K562 (cell line): Measurements from ENCODE around the gene SOCS6.

Source experiments
- CTCF ChIP-seq, 3 experiments: IDR thresholded peaks in 2 of 3; conservative IDR thresholded peaks in 1 of 3; 2 replicates each; pipeline ENCODE4 v1.5.1; 2011 to 2012; ENCODE audit warnings: low read length in 3 of 3, mild to moderate bottlenecking in 3 of 3, control low read depth in 2 of 3, improper control_type of control experiment in 1 of 3, inconsistent platforms in 1 of 3, low read depth in 1 of 3, mixed read lengths in 1 of 3, moderate library complexity in 1 of 3; ENCODE audit not compliant: insufficient read depth in 2 of 3
- EZH2 ChIP-seq: IDR thresholded peaks from 2 replicates; pipeline ENCODE4 v1.6.1; 2012; ENCODE audit warnings: low read depth, mild to moderate bottlenecking, inconsistent platforms, low read length, borderline replicate concordance
- GTF2B ChIP-seq: IDR thresholded peaks from 2 replicates; pipeline ENCODE4 v1.6.1; 2011; ENCODE audit not compliant: insufficient read length; ENCODE audit errors: extremely low read depth
- HDAC2 ChIP-seq: fragments of 450-650 bp; IDR thresholded peaks from 2 replicates; pipeline ENCODE4 v1.6.1; 2016; ENCODE audit warnings: mild to moderate bottlenecking
- POLR2AphosphoS5 ChIP-seq: IDR thresholded peaks from 2 replicates; pipeline ENCODE4 v1.6.1; 2011; ENCODE audit warnings: mild to moderate bottlenecking, low read depth, low read length, moderate library complexity; ENCODE audit not compliant: control insufficient read depth, insufficient read depth

GRCh38 chr18:70376914-70377258, 88.0 kb downstream of the SOCS6 start:
- no peak for TF ChIP-seq HDAC2
- no peak for TF ChIP-seq EZH2
- no peak for TF ChIP-seq GTF2B
- TF ChIP-seq POLR2AphosphoS5, result no peak
- no peak for TF ChIP-seq CTCF (IDR thresholded peaks at IDR 0.05 in 2 of 3, conservative IDR thresholded peaks at IDR 0.05 in 1 of 3; ENCODE audit: insufficient read depth in 2 of 3, low read depth in 1 of 3, low read length in 3 of 3)
